ENCODE results near the gene NRP1. TPM values are rescaled to one million over a fixed set of nuclear protein-coding genes. Genes with fewer than 3 reads are reported as not detected.

The NRP1 gene
- total RNA-seq, 3 donors from 2014 or later = 12.3 to 52.3 (median 33.2) TPM

GRCh38 chr10:33132626-33133025, 201.8 kb downstream of the NRP1 start:
- no peaks in the 10 kb centered on the region for H3K9me3 ChIP-seq
- ATAC-seq (no peak), DNase-seq (no peak)
- H3K36me3 ChIP-seq (ENCODE audit: low read depth) = no peaks in the 10 kb centered on the region
- no peak for TF ChIP-seq CTCF (IDR thresholded peaks at IDR 0.05)
- peaks cover 10% of the 10 kb centered on the region for H3K4me1 ChIP-seq (ENCODE audit: low read depth)
- H3K4me3 ChIP-seq = no peak overlapping the region
- intact Hi-C loops (cut with DNase I, micrococcal nuclease) = no loop called here

GRCh38 chr10:33129996-33130386, 204.5 kb downstream of the NRP1 start:
- no peaks in the 10 kb centered on the region for H3K36me3 ChIP-seq (ENCODE audit: low read depth)
- peaks cover 10% of the 10 kb centered on the region for H3K4me1 ChIP-seq (ENCODE audit: low read depth)
- H3K4me3 ChIP-seq = no peak overlapping the region
- DNase-seq (no peak), ATAC-seq (no peak)
- no peaks in the 10 kb centered on the region for H3K9me3 ChIP-seq
- intact Hi-C loops (cut with DNase I, micrococcal nuclease) = no loop called here
- TF ChIP-seq CTCF (IDR thresholded peaks at IDR 0.05) = no peak

- ATAC-seq (no peak), DNase-seq (peak in 1 of 3 donors; percentile 27)
- H3K4me3 ChIP-seq = no peak overlapping the region
- peaks cover 7% of the 10 kb centered on the region for H3K4me1 ChIP-seq (ENCODE audit: low read depth)
- intact Hi-C loops (cut with DNase I, micrococcal nuclease) = no loop called here
- no peaks in the 10 kb centered on the region for H3K36me3 ChIP-seq (ENCODE audit: low read depth)
- H3K9me3 ChIP-seq = no peaks in the 10 kb centered on the region
- TF ChIP-seq CTCF (IDR thresholded peaks at IDR 0.05) = no peak
Measured at GRCh38 chr10:33129141-33129995, 205.1 kb downstream of the NRP1 start.

GRCh38 chr10:33127622-33128021, 206.8 kb downstream of the NRP1 start:
- no peak for TF ChIP-seq CTCF (IDR thresholded peaks at IDR 0.05)
- Histone ChIP-seq H3K4me1 (ENCODE audit: low read depth) (no peaks in the 10 kb centered on the region), H3K4me3 (no peak overlapping the region), H3K9me3 (no peaks in the 10 kb centered on the region), H3K36me3 (ENCODE audit: low read depth) (no peaks in the 10 kb centered on the region)
- ATAC-seq = no peak
- no peak for DNase-seq
- intact Hi-C loops (cut with DNase I, micrococcal nuclease) = no loop called here

Data from mucosa of descending colon (tissue), 3 donors.